GM19372 (cell line): ENCODE measurements around the gene SYS1.
"Not testable (repeated sequence)": the region's sequence is repeated elsewhere in the genome, so short reads cannot be mapped to it uniquely, and the experiment has no call there.

Experiments used
- ATAC-seq: cut with Tn5 transposase; IDR thresholded peaks from one replicate; pipeline ENCODE4 v1.9.1; 2021; ENCODE audit warnings: mild to moderate bottlenecking, low read depth, moderate library complexity; ENCODE audit not compliant: unreplicated experiment

SYS1 gene

DNA sequence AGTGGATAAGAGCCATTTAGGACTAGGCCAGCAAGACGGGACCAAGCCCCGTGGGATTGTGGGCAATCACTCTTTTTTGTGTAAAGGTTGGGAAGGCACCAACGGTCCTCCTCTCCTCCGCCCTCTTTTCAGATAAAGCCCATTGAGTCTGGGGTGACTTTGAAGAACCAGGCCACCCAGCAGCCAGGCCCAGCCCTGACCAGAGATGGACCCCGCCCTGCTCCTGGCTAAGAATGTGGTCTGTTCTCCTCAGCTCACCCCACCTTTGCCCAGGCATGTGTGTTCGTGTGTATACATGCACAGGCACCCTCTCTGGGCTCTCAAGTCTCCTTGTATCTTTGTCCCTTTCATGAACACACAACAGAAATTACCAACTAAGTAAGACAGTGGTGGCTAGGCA lies 23.9 kb upstream of the SYS1 start:
- ATAC-seq, result no peak

DNA sequence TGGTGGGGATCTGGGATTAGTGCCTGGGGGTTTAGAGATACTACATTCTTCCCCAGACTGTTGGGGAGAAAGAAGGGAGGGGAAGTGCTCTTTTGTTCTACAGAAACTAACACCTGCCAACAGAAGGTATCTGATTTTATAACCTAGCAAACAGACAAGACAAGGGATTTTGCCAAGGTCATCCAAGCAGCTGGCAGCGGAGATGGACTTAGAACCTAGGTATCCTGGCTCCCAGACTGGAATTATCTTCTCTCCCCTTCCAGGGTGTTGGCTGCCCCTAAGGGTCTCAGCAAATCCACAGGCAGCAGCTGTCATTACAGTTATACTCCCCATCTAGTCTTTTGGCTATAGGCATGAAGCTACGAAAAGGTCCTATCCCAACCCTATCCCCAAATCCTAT lies 23.2 kb upstream of the SYS1 start:
- no peak for ATAC-seq

DNA sequence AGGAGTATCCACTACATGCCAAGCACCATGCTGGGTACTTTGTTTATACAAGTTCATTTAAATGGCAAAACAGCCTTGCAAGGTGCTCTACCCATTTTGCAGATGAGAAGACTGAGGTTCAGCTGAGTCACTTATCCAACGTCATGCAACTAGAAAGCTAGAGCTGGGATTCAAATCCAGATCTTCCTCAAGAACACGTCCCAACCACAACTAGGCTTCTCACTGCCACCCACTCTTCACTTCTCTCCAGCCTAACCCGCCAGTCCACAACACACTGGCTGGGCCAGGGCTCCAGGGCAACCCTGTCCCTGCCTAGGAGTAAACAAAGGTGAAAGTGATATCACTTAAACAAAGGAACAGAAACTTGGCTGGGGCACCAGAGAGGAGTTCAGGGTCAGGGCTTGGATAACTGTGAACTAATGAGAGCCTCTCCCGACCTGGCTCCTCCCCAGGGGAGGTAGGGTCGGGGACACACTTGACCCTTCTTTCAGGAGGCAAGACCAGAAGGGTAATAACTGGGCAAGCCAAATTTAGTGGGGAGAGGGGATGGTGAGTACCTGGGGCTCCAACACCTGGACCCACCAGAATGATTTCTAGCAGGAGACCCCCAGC lies 22.6 kb upstream of the SYS1 start:
- ATAC-seq, result no peak

DNA sequence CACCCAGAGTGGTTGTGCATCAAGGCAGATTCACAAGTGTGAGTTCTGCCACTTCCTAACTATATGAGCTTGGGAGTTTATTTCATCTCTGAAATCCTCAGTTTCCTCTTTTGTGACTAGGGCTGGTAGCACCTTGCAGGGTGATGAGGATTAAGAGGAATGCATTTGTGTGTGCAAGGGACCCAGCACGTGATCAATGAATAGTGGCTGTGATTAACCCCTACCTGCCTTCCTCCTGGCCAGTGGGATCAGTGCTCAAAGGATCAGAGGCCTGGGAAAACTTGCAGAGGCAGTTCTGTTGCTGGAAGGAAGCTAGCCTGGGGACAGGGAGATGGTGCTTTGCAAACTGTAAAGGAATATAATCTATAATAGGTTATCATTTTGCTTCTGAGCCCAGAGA lies 22.0 kb upstream of the SYS1 start:
- ATAC-seq, result no peak

- ATAC-seq, result no peak
These were observed 21.4 kb upstream of the SYS1 start for GRCh38 chr20:45341579-45341938.

- ATAC-seq, result no peak
These were observed 20.8 kb upstream of the SYS1 start for GRCh38 chr20:45341939-45342854.

GRCh38 chr20:45342855-45343531 lies 20.0 kb upstream of the SYS1 start:
- ATAC-seq, result no peak

- ATAC-seq, result no peak
These were observed 19.3 kb upstream of the SYS1 start for GRCh38 chr20:45343532-45344167.

DNA sequence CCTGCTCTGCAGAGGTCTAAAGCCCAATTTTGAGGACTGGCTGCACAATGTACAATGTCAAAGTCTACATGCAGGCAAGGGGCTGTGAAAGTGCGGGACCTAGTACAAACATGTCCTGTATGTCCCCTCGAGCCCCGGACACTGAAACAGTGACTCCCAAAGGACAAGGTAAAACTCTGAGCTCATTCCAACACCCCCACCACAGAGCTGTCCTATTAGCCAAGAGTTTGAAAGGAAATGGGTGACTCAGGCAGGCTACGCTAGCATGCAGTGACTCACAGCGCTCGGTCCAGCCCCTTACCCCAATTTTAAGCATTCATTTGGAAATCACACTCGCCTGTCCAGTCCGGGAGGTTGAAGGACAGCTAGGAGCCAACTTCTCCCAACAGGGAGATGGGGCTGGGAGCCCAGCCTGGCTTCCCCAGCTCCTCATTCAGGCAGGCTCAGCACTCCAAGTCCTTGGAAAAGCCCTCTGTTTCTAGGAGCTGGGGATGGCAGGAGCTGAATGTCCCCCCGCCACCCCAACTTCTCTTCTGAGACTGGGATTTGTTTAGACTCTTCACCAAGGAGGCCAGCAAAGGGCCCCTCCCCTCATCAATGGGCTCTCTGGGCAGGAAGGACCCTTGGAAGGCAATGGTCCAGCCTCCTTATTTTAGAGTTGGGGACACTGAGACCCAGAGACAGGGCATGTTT lies 18.6 kb upstream of the SYS1 start:
- no peak for ATAC-seq

DNA sequence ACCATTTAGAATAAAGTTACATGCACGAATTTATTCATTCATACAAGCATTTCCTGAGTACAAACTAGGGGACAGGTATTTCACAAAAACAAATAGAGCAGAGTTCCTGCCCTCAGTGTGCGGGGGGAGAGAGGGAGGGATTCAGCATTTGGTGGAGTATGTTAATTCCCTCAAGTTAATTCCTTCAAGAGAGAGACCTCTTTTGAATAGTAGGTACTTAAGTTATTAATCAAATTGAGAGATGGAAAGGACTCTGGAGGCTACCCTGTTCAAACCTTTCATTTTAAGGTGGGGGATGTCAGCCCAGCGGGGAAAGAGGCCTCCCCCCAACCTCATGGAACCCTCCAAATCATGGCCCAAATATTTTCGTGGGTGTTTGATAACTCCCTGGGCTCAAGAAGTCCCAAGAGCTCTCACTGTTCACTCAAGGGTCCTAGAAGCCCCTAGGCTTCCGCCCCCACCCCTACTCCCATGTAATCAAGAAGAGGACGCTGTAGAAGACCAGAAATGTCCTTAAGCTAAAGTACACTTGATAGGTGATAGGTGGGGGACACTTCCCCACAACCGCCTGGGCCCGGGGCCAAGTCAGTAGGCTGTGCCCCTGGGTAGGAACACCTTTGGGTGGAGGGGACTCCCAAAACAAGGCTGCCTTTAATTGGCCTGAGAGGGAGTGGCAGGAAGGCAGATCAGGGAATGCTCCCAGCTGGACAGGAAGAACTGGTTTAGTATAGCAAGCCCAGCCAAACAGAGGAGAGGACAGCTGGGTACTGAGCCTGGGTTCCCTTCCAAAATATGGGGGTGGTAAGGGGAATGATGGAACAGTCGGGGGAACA lies 17.6 kb upstream of the SYS1 start:
- no peak for ATAC-seq

DNA sequence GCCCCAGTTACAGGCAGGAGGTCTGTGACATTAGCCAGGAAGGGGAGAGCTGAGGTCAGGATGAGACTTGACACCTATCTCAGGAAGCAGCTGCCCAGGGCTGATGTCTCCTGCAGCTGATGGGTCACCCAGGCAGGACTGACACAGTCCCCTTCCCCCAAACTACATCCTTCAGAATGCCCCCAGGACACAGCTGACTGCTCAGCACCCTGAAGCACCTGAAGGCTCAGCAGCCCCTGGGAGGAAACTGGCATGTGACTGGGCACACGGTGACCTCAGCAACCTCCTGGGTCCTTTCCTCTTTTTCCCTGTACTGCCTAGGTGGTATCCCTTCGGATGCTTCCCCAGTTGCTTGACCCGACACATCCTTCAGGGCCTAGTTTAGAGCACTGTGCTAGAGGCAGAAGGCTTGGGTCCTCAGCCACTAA lies 16.7 kb upstream of the SYS1 start:
- no peak for ATAC-seq

- ATAC-seq, result no peak
These were observed 16.1 kb upstream of the SYS1 start for GRCh38 chr20:45346851-45347250.

DNA sequence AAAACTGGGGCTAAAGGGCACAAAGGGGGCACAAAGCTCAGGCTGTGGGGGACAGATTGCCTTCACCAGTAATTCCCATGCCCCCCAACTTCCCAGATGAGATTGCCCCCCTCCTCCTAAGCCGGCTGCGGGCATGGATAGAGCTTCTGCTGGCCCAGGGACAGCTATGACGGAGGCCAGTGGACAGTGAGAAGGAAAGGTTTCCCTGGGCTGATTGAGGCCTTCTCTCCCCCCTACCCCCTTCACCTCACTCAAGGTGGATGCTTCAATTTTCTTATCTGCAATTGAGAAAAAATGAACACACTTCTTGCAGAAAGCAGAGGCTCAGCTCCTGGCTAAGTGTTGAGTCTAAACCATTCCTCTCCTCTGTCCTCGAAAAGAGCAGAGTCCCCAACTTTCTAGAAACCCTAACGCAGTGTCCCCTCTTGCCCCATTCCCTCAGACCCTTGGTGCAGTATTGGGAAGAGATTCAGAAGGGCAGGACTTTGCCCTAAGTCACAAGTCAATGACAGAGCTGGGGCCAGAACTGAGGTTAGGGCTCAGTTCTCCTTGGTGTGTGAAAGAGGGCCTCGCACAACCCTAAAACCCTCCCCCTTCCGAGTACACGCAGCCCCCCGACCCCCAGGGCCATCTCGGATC lies 15.5 kb upstream of the SYS1 start:
- no peak for ATAC-seq

DNA sequence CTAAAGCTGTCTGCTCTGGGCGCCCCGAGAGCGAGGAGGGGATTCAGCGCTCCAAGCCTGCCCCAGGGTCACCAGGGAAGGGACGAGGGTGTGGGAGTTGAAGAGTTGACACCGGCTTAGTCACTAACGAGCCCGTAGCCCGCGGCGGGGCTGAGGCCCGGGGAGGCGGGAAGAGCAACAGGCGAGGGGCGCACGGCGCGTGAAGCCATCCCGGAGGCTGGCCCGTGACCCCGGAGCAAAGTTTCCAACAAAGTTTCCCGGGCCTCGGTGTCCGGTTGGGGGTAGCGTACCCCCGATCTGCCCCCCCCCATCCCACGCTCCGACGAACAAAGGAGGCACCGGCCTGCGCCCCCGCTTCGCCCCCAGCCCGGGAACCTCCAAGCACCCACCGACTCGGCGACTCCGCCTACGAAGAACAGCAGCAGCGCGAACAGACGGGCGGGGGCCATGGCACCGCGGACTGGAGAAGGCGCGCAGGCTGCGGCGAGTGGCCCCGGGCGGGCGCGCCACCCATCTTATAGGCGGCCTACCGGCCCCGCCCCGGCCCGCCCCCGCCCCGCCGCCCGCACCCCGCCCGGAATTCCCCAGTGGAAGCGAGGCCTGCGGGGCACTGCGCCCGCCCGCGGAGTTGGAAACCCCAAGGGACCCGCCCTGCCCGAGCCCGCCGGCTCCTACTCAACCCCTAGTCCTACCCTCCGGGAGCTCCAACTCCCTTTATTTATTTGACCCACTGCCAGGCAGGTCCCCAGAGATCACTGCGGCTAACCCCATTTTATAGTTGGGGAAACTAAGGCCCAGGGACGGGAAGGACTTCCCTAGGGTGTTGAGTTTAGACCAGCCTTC lies 14.8 kb upstream of the SYS1 start, which contains the start of gene SDC4:
Gene SDC4, minus strand, starts transcription at position 489 of the 843 bp plus-strand sequence. Its CDS starts 40 bp downstream, at position 449.
- no peak for ATAC-seq

- no peak for ATAC-seq
These were observed 12.7 kb upstream of the SYS1 start for GRCh38 chr20:45350217-45350616.

DNA sequence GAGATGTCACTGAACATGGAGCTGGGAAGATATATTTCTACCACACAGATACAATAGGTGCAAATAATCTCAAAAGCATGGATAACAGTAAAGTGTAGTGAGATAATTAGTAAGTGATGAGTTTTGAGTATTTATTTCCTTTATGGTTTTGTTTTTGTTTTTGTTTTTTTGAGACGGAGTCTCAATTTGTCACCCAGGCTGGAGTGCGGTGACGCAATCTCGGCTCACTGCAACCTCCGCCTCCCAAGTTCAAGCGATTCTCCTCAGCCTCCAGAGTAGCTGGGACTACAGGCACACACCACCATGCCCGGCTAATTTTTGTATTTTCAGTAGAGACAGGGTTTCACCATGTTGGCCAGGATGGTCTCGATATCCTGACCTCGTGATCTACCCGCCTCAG lies 12.2 kb upstream of the SYS1 start:
- ATAC-seq, result not testable (repeated sequence)

DNA sequence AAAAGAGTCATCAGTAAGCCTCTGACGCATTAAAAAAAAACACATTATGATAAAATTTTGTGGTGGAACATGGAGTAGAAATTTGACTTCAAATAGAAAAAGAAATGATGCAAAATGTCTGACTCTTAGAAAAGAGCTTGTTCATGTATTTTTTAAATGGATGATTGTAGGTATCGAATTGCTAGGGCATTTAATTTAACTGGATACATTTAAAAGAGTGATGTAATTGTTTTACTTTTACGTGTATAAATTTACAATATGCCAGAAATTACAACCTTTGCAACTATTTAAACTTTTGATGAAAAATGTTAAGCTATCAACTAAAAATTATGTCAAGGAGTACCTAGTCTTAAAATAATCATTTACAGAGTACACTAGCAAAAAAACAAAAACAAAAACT lies 10.2 kb upstream of the SYS1 start:
- no peak for ATAC-seq

DNA sequence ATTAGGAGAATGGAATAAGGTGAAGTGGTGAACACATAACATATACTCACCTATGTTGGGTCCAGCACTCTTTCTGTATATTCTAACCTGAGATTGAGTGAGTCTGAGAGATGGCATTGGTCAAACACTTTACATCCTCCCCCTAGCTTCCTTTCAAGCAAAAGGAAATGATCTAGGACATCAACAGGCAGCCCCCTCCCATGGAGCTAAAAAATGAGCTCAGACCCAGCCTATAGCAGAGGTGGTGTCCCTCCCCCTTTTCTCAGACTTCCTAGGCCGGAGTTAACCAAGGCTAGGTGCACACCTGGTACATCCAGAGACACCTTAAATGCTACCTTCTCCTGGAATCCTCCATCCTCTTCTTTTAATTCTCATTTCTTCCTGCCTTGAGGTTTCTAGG lies 9.2 kb upstream of the SYS1 start:
- no peak for ATAC-seq
